Caki2 (cell line): ENCODE data around the gene ANO4. TPM values are rescaled to one million over a fixed set of nuclear protein-coding genes. Genes with fewer than 3 reads are reported as not detected.
"Not testable (repeated sequence)": the region's sequence is repeated elsewhere in the genome, so short reads cannot be mapped to it uniquely, and the experiment has no call there.

Experiments
- DNase-seq: peaks from one replicate; pipeline ENCODE4 v3.0.0-alpha.2; 2015; ENCODE audit warnings: low read depth
- in situ Hi-C: cut with HindIII; loops from 2 replicates; pipeline ENCODE4 v1.10.0; 2016; ENCODE audit warnings: low sequenced_read_pairs, low pct_unique_long_range_greater_than_20kb, mixed read lengths
- total RNA-seq: library from RNA; depleted of rRNA; stranded (reverse); fragments of >200 nt; shearing (Covaris generic); gene quantifications from 2 replicates; pipeline ENCODE4 v1.2.3, GENCODE V29; 2014; ENCODE audit warnings: low replicate concordance

The ANO4 gene
- total RNA-seq, 1 experiment from 2014 or later = not detected

GRCh38 chr12:101042211-101042610 lies 247.6 kb downstream of the ANO4 start:
- DNase-seq = no peak
- in situ Hi-C loops = no loop called here

GRCh38 chr12:101044512-101045059 lies 250.0 kb downstream of the ANO4 start:
- in situ Hi-C loops = no loop called here

GRCh38 chr12:101045486-101046464 lies 251.2 kb downstream of the ANO4 start:
- DNase-seq = no peak
- in situ Hi-C loops = no loop called here

More at GRCh38 chr12:101044512-101045059, 250.0 kb downstream of the ANO4 start:
- DNase-seq = no peak

GRCh38 chr12:101047652-101048051 lies 253.1 kb downstream of the ANO4 start:
- no peak for DNase-seq
- in situ Hi-C loops = no loop called here

GRCh38 chr12:101050631-101051030 lies 256.1 kb downstream of the ANO4 start:
- no peak for DNase-seq
- in situ Hi-C loops = no loop called here

GRCh38 chr12:101051151-101051550 lies 256.6 kb downstream of the ANO4 start:
- in situ Hi-C loops = no loop called here
- no peak for DNase-seq

- in situ Hi-C loops = no loop called here
- peak; percentile 65 for DNase-seq
Measured at GRCh38 chr12:101051901-101052550, 257.4 kb downstream of the ANO4 start.

- DNase-seq = no peak
- in situ Hi-C loops = no loop called here
Measured at GRCh38 chr12:101053203-101053602, 258.6 kb downstream of the ANO4 start.

- in situ Hi-C loops = no loop called here
Measured at GRCh38 chr12:101055940-101056339, 261.4 kb downstream of the ANO4 start.

GRCh38 chr12:101062508-101062907 lies 267.9 kb downstream of the ANO4 start:
- in situ Hi-C loops = not testable (repeated sequence)

More at GRCh38 chr12:101055940-101056339, 261.4 kb downstream of the ANO4 start:
- no peak for DNase-seq

GRCh38 chr12:101064721-101065120 lies 270.1 kb downstream of the ANO4 start:
- in situ Hi-C loops = no loop called here
- DNase-seq = no peak

More at GRCh38 chr12:101062508-101062907, 267.9 kb downstream of the ANO4 start:
- DNase-seq = not testable (repeated sequence)

GRCh38 chr12:101066489-101066888 lies 271.9 kb downstream of the ANO4 start:
- no peak for DNase-seq
- in situ Hi-C loops = no loop called here

- in situ Hi-C loops = no loop called here
- no peak for DNase-seq
Measured at GRCh38 chr12:101068402-101068801, 273.8 kb downstream of the ANO4 start.

GRCh38 chr12:101068836-101069235 lies 274.3 kb downstream of the ANO4 start:
- in situ Hi-C loops = no loop called here
- DNase-seq = no peak

- DNase-seq = no peak
- in situ Hi-C loops = no loop called here
Measured at GRCh38 chr12:101074940-101075680, 280.5 kb downstream of the ANO4 start.

GRCh38 chr12:101076921-101077320 lies 282.3 kb downstream of the ANO4 start:
- peak; percentile 40 for DNase-seq
- in situ Hi-C loops = no loop called here

GRCh38 chr12:101077791-101078528 lies 283.4 kb downstream of the ANO4 start:
- no peak for DNase-seq
- in situ Hi-C loops = no loop called here
